GM12878 (cell line): Measurements from ENCODE around the gene MROH2A.

Experiments used
- BHLHE40 ChIP-seq, 2 experiments: fragments of 450-650 bp in 1 of 2; IDR thresholded peaks; 2 replicates each; pipeline ENCODE4 v1.6.1; 2011 to 2017; ENCODE audit warnings: low read depth in 2 of 2, borderline replicate concordance in 1 of 2, improper control_type of control experiment in 1 of 2, low read length in 1 of 2, mild to moderate bottlenecking in 1 of 2
- CBX3 ChIP-seq: fragments of 200-600 bp; sonication (generic); IDR thresholded peaks from 2 replicates; pipeline ENCODE4 v1.6.1; 2016; ENCODE audit warnings: low read depth, borderline replicate concordance
- CEBPB ChIP-seq, 2 experiments: fragments of 150-350 bp in 1 of 2; IDR thresholded peaks; 2 replicates each; pipeline ENCODE4 v1.6.1; 2012 to 2014; ENCODE audit warnings: low read depth in 2 of 2, low read length in 2 of 2, borderline replicate concordance in 1 of 2, inconsistent platforms in 1 of 2
- MYC ChIP-seq: IDR thresholded peaks from 2 replicates; pipeline ENCODE4 v1.6.1; 2011; ENCODE audit warnings: mild to moderate bottlenecking, low read length, moderate library complexity, inconsistent platforms; ENCODE audit not compliant: insufficient read depth, insufficient replicate concordance, insufficient read length, severe bottlenecking
- POLR2A ChIP-seq: IDR thresholded peaks from 2 replicates; pipeline ENCODE4 v1.6.1; 2011; ENCODE audit warnings: low read depth, mild to moderate bottlenecking, low read length
- SIN3A ChIP-seq: IDR thresholded peaks from 2 replicates; pipeline ENCODE4 v1.6.1; 2012; ENCODE audit warnings: low read depth, low read length, improper control_type of control experiment
- SRF ChIP-seq, 2 experiments: IDR thresholded peaks; 2 replicates each; pipeline ENCODE4 v1.6.1; 2011; ENCODE audit warnings: low read depth in 2 of 2, low read length in 2 of 2, mild to moderate bottlenecking in 1 of 2, moderate library complexity in 1 of 2
- STAT1 ChIP-seq: fragments of 450-650 bp; conservative IDR thresholded peaks from 2 replicates; pipeline ENCODE4 v1.6.1; 2014; ENCODE audit warnings: antibody characterized with exemption, mild to moderate bottlenecking
- TAF1 ChIP-seq: IDR thresholded peaks from 2 replicates; pipeline ENCODE4 v1.6.1; 2011; ENCODE audit warnings: mild to moderate bottlenecking, low read depth, low read length, borderline replicate concordance
- TF ChIP-seq, protein P1 (sequence below), 3 experiments: IDR thresholded peaks in 2 of 3; conservative IDR thresholded peaks in 1 of 3; 2 replicates each; pipeline ENCODE4 v1.5.1; 2011; ENCODE audit warnings: low read depth in 3 of 3, low read length in 3 of 3, mild to moderate bottlenecking in 3 of 3, control low read depth in 2 of 3, moderate library complexity in 2 of 3, inconsistent platforms in 1 of 3, mixed read lengths in 1 of 3; ENCODE audit not compliant: control insufficient read depth in 2 of 3, insufficient read depth in 1 of 3; ENCODE audit errors: extremely low read depth in 1 of 3

DNA sequence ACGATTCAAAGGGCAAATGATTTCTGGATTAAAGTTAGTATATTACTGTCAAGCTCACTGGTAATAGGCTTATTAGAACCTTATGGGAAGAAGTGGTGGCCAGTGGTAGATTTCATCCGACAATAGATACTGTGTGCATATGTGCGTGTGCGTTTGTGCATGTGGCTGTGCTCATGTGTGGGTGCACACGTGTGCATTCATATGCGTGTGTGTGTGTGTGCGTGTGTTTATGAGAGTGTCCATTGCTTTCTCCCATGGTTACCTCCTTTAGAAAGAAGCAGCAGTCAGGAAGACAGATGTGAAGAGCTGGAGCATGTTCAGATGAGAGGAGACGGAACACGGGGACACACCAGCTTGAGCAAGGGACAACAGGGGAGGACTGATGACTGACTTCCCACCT lies 8.9 kb upstream of the MROH2A start:
- no peak for TF ChIP-seq CEBPB (IDR thresholded peaks at IDR 0.05; ENCODE audit: borderline replicate concordance in 1 of 2, low read depth in 2 of 2, low read length in 2 of 2)
- no peak for TF ChIP-seq SIN3A
- TF ChIP-seq POLR2A, result no peak
- TF ChIP-seq SRF (IDR thresholded peaks at IDR 0.05; ENCODE audit: low read depth in 2 of 2, low read length in 2 of 2), result no peak
- TF ChIP-seq STAT1, result no peak
- TF ChIP-seq, protein P1, sequence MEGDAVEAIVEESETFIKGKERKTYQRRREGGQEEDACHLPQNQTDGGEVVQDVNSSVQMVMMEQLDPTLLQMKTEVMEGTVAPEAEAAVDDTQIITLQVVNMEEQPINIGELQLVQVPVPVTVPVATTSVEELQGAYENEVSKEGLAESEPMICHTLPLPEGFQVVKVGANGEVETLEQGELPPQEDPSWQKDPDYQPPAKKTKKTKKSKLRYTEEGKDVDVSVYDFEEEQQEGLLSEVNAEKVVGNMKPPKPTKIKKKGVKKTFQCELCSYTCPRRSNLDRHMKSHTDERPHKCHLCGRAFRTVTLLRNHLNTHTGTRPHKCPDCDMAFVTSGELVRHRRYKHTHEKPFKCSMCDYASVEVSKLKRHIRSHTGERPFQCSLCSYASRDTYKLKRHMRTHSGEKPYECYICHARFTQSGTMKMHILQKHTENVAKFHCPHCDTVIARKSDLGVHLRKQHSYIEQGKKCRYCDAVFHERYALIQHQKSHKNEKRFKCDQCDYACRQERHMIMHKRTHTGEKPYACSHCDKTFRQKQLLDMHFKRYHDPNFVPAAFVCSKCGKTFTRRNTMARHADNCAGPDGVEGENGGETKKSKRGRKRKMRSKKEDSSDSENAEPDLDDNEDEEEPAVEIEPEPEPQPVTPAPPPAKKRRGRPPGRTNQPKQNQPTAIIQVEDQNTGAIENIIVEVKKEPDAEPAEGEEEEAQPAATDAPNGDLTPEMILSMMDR (IDR thresholded peaks at IDR 0.05 in 2 of 3, conservative IDR thresholded peaks at IDR 0.05 in 1 of 3; ENCODE audit: control insufficient read depth in 2 of 3, extremely low read depth in 1 of 3, insufficient read depth in 1 of 3, low read depth in 3 of 3, low read length in 3 of 3), result no peak
- no peak for TF ChIP-seq BHLHE40 (IDR thresholded peaks at IDR 0.05; ENCODE audit: borderline replicate concordance in 1 of 2, low read depth in 2 of 2, low read length in 1 of 2)
- no peak for TF ChIP-seq TAF1
- no peak for TF ChIP-seq MYC
- TF ChIP-seq CBX3, result no peak
